Naive thymus-derived CD8-positive, alpha-beta T cell (primary cell): ENCODE data around the gene IGF2. TPM values are rescaled to one million over a fixed set of nuclear protein-coding genes. Genes with fewer than 3 reads are reported as not detected.

Experiments used
- ATAC-seq, 2 donors: fragments of 150-1000 bp; cut with Tn5 transposase in 1 of 2; sonication (Bioruptor Pico), chemical (Tn5 transposase) in 1 of 2; 1 replicate in 1 of 2; 2 replicates in 1 of 2; pipeline ENCODE4 v1.10.0; 2021; ENCODE audit warnings: mild to moderate bottlenecking in 2 of 2, moderate library complexity in 2 of 2
- POLR2A ChIA-PET: fragments of 350-600 bp; sonication (Branson Sonifier 250); formaldehyde crosslinking; loops from one replicate; lab custom pipeline; 2021; ENCODE audit warnings: antibody characterized with exemption; lab: Charles Lee
- DNase-seq, 10 donors: peaks; one replicate each; pipeline versions ENCODE4 v3.0.0 to v3.0.0-alpha.2; 2020 to 2022
- H3K27ac Mint-ChIP-seq, 10 donors: one replicate each; pipeline ENCODE4 v1.8.0; 2020 to 2022; ENCODE audit warnings: mild to moderate bottlenecking in 10 of 10, mixed read lengths in 10 of 10, moderate library complexity in 4 of 10, inconsistent platforms in 1 of 10
- H3K27me3 Mint-ChIP-seq, 5 donors: one replicate each; pipeline ENCODE4 v1.8.0; 2021 to 2022; ENCODE audit warnings: mixed read lengths in 5 of 5
- H3K36me3 Mint-ChIP-seq, 3 donors: one replicate each; pipeline ENCODE4 v1.8.0; 2020 to 2022; ENCODE audit warnings: mixed read lengths in 3 of 3, mild to moderate bottlenecking in 2 of 3, inconsistent platforms in 1 of 3
- H3K4me1 Mint-ChIP-seq, 4 donors: one replicate each; pipeline ENCODE4 v1.8.0; 2021 to 2022; ENCODE audit warnings: mixed read lengths in 4 of 4
- H3K4me3 Mint-ChIP-seq, 10 donors: one replicate each; pipeline ENCODE4 v1.8.0; 2020 to 2022; ENCODE audit warnings: mild to moderate bottlenecking in 10 of 10, mixed read lengths in 10 of 10, moderate library complexity in 6 of 10, inconsistent platforms in 1 of 10
- H3K9me3 Mint-ChIP-seq, 9 donors: one replicate each; pipeline ENCODE4 v1.8.0; 2020 to 2022; ENCODE audit warnings: mixed read lengths in 9 of 9, mild to moderate bottlenecking in 3 of 9, inconsistent platforms in 1 of 9, moderate library complexity in 1 of 9
- polyA plus RNA-seq, 3 donors: library from polyadenylated mRNA; unstranded; fragments of 300-500 nt; fragmentation: Illumina TruSeq; gene quantifications; one replicate each; pipeline ENCODE4 v1.2.3, GENCODE V29; 2021
- total RNA-seq, 8 experiments: library from RNA in 2 of 8; stranded (reverse) in 2 of 8; gene quantifications; one replicate each; pipeline ENCODE4 v1.2.3 and lab custom pipeline; 2021 to 2026

Gene IGF2
- total and polyA plus RNA-seq, 5 experiments from 2014 or later: not detected

DNA sequence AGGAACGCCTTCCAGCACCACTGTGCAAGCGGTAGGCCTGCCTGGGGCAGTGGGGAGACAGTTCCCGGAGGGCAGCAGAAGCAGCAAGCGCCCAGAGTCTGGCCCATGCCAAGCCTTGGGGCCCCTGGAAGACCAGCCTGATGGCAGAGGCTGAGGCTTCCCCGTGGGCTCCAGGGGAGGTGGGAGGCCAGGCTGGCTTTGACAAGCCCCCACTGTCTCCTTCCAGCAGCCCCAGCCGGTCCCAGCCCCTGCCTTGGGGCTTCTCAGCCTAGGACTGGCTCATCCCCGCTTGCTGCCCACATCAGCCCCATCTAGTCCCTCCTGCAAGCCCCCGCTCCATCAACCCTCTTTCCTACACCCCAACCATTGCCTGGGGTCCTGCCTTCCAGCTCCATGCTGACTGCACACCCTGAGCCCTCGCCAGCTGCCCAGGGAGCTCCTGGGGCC is 46.7 kb downstream of the IGF2 start:
- H3K27me3 Mint-ChIP-seq: peaks cover 0 to 17% (median 8%) of the 10 kb centered on the region in 5 donors
- H3K9me3 Mint-ChIP-seq: no peaks in the 10 kb centered on the region
- no peak for DNase-seq
- POLR2A ChIA-PET: interaction anchor here (0.5 kb wide), 1 partner anchor 501 kb away, joined by 6 read pairs; no protein-coding TSS in a partner anchor
- H3K36me3 Mint-ChIP-seq: no peaks in the 10 kb centered on the region
- peak overlapping the region in 1 of 10 donors; percentile 46 for H3K27ac Mint-ChIP-seq
- no peak for ATAC-seq
- H3K4me3 Mint-ChIP-seq: peak overlapping the region in 2 of 10 donors; percentile 4 to 14
- peaks cover 8 to 22% (median 11%) of the 10 kb centered on the region in 4 donors for H3K4me1 Mint-ChIP-seq

DNA sequence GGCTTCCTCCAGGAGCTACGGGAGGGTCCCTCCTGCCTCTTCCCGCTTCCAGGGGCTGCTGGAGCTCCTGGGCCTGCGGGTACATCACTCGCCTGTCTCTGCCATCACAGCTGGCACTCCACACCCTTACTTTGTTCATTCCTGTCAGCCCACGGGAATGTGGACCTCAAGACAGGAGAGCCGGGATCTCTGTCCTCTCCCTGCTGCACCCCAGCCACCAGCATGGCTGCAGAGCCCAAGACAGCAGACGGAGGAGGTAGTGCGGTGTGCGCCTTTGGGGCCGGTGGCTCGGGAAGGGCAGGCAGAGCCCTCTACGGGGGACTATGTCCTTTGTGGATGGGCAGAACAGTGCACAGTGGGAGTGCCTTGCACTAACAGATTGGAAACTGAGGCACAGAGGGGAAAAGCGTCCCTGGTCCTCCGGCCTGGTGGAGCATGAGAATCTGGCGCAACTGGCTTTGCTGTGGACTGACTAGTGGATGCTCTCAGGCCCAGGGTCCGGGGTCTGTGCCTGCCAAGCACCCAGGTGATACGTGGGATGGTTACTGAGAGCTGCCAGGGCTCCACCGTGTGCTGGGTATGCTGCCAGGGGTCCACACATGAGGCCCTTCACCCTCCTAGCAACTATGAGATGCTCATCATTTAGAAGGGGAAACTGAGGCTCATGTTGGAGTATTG is 47.3 kb downstream of the IGF2 start:
- Mint-ChIP-seq H3K27me3 (peaks cover 0 to 20% (median 8%) of the 10 kb centered on the region in 5 donors), H3K9me3 (no peaks in the 10 kb centered on the region), H3K4me3 (peak overlapping the region in 1 of 10 donors; percentile 51), H3K27ac (no peak overlapping the region), H3K36me3 (no peaks in the 10 kb centered on the region), H3K4me1 (peaks cover 8 to 22% (median 11%) of the 10 kb centered on the region in 4 donors)
- DNase-seq (peak in 1 of 10 donors; percentile 16), ATAC-seq (no peak)
- POLR2A ChIA-PET: interaction anchor here (0.5 kb wide), 1 partner anchor 500 kb away, joined by 6 read pairs; no protein-coding TSS in a partner anchor

DNA sequence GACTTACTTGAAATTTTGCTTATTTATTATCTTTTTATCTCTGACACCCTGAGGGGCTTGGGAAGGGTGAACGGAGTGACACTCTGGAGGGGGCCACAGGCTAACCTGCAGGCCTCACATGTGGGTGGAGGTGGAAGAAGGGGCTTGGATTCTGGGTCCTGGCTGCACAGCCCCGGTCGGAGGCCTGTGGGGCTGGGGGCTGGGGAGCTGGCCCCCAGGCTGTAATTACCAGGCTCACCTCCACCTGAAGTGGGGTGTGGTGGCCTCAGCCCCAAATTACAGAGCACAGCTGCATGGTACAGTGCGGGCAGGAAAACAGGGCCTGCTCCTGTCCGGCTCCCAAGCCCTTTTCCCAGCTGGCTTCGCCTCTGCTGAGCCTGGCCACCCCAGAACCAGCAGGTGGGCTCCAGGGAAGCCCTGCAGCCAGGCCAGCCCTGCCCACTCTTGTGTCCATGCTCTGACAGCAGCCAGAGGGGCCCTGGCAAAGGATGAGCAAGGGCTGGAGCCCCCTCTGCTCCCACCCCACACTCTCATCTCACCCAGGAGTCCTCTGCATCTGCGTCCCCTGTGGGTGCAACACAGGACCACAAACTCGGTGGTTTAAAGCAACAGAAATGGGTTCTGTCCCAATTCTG is 48.0 kb downstream of the IGF2 start:
- POLR2A ChIA-PET: no interaction called here
- Mint-ChIP-seq H3K9me3 (no peaks in the 10 kb centered on the region), H3K36me3 (no peaks in the 10 kb centered on the region), H3K27me3 (peaks cover 0 to 20% (median 8%) of the 10 kb centered on the region in 5 donors), H3K27ac (no peak overlapping the region), H3K4me3 (no peak overlapping the region), H3K4me1 (peaks cover 8 to 22% (median 11%) of the 10 kb centered on the region in 4 donors)
- ATAC-seq: no peak
- peak in 2 of 10 donors; percentile 17 to 50 for DNase-seq

DNA sequence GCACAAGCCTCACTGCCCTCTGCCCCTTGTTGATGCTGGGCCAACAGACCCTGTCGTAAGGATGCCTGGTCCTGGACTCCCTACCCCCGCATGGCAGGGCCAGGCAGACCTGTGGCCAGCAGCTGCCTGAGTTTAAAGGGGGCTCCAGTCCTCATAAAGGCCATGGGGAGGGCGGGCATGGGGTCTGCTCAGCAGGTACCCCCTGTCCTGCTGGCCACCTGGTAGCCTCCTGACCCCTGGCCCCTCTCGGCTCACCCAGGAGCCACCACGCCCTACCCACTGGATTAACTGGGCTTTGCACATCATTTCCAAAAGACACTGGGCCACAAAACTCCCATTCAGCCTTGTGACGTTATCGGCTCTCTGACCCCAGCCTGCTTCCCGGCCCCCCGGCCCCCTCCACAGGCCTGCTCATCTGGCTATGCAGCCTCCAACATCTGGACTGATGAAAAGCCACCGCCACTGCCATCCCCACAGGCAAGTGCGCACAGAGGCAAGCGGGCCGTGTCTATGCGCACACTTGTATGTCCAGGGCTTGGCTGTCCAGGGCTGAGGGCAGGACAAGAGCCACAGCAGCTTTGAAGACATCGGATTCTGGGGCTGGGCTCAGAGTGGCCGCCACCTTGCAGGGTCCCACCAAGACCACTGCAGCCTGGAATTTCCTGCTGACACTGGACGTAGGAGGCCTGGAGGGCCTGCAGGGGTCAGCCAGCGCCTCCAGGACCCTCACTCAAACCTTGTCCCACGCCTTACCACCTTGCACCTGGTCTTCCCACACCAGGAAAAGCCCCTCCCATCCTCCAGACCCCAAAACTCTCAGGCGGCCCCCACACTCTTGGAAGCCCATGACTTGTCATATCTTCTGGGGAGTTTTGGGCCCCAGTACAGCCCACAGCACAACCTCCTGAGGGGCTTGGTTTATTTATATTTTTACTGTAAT is 48.7 kb downstream of the IGF2 start:
- no peaks in the 10 kb centered on the region for H3K9me3 Mint-ChIP-seq
- H3K27ac Mint-ChIP-seq: no peak overlapping the region
- ATAC-seq (no peak), DNase-seq (peak in 2 of 10 donors; percentile 17 to 50)
- H3K4me3 Mint-ChIP-seq: no peak overlapping the region
- H3K36me3 Mint-ChIP-seq: no peaks in the 10 kb centered on the region
- H3K27me3 Mint-ChIP-seq: peaks cover 0 to 19% (median 8%) of the 10 kb centered on the region in 5 donors
- peaks cover 8 to 22% (median 11%) of the 10 kb centered on the region in 4 donors for H3K4me1 Mint-ChIP-seq
- POLR2A ChIA-PET: no interaction called here

DNA sequence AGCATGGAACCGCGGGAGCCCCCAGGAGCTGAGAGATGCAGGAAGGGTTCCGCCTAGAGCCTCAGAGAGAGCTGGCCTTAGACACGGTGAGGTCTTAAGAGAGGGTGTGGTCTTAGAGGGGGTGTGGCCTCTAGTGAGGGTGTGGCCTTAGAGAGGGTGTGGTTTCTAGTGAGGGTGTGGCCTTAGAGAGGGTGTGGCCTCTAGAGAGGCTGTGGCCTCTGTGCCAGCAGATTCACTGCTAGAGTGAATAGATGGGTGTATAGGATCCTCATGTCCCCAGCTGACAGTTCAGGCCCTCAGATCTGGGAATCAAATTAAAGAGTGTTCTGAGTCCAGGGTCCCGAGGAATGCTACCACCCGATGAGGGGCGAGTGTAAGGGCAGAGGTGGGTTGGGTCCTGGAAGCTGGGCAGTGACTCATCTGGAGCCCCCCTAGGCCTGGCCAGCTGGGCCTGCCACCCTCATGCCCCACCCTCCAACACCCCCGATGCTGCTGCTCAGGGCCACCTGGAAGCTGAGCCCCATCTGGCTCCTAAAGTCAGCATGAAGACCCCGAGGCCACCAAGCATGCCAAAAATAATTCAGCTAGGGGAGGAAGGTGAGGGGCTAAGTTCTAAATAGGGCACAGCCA is 49.5 kb downstream of the IGF2 start:
- ATAC-seq: peak; percentile 39 to 58
- H3K9me3 Mint-ChIP-seq: peaks cover 0 to 3% (median under 1%) of the 10 kb centered on the region in 9 donors

DNA sequence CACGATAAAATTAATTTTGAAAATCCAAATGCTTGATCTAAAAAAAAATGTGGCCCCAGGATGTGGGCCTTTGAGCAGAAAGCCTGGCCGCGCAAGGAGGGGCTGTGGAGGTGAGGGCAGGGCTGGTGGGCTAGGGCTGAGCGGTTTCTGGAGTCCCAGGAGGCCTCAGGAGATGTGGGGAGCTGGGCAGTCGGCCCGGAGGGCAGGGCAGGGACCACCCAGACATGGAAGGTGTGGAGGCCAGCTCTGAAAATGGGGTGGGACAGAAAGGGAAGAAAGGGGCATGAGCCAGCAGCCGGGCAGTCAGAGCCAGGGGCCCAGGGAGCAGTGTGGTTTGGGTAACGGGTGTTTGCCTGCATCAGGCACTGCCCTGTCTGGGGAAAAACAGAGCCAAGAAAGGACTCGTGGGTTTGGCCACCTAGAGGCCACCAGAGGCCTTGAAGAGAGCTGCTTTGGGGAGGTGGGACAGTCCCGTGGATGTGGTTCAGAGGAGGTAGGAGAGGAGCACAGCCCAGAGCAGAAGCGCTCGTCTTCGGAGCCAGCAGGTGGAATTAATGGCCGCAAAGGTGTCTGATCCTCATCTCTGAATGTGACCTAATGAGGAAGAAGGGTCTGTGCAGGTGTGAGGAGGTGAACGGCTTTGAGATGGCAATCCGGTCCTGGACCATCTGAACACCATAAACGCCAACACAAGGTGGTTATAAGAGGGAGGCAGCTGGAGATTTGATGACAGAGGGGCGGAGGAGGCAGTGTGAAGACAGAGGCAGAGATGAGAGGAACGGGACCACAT is 50.2 kb downstream of the IGF2 start:
- no peak overlapping the region for H3K4me3 Mint-ChIP-seq
- H3K27me3 Mint-ChIP-seq: peaks cover 8 to 32% (median 22%) of the 10 kb centered on the region in 5 donors
- peak in 1 of 10 donors; percentile 17 for DNase-seq
- peaks cover 8 to 22% (median 11%) of the 10 kb centered on the region in 4 donors for H3K4me1 Mint-ChIP-seq
- H3K36me3 Mint-ChIP-seq: peaks cover 0 to 14% (median 0%) of the 10 kb centered on the region in 3 donors
- no peak for ATAC-seq
- peak overlapping the region in 1 of 10 donors; percentile 5 for H3K27ac Mint-ChIP-seq
- H3K9me3 Mint-ChIP-seq: peaks cover 0 to 10% (median 7%) of the 10 kb centered on the region in 9 donors
- POLR2A ChIA-PET: no interaction called here

More for the DNA sequence above, 49.5 kb downstream of the IGF2 start:
- Mint-ChIP-seq H3K4me1 (peaks cover 8 to 22% (median 11%) of the 10 kb centered on the region in 4 donors), H3K36me3 (peaks cover 0 to 7% (median 0%) of the 10 kb centered on the region in 3 donors), H3K4me3 (no peak overlapping the region), H3K27ac (no peak overlapping the region), H3K27me3 (peaks cover 3 to 26% (median 15%) of the 10 kb centered on the region in 5 donors)
- DNase-seq: peak in 3 of 10 donors; percentile 21 to 57 (median 31)
- POLR2A ChIA-PET: no interaction called here

DNA sequence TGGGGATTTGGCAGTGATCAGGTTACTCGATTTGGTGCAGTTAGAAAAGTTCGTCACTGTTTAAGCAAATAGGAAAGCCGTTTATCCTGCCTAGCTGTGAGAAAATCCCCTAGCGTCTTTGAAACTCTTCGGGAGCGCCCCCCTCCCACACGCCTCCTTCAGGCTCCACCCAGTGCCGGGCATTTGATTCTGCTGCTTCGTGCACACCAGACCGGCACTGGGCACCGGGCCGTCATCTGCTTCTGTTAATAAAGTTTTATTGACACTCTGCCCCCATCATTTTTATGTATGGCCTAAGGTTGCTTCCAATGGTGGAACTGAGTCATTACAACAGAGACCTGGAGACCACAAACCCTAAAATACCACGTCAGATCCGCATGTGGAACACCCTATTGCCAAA is 50.9 kb downstream of the IGF2 start:
- DNase-seq: no peak
- peaks cover 10 to 30% (median 22%) of the 10 kb centered on the region in 5 donors for H3K27me3 Mint-ChIP-seq

DNA sequence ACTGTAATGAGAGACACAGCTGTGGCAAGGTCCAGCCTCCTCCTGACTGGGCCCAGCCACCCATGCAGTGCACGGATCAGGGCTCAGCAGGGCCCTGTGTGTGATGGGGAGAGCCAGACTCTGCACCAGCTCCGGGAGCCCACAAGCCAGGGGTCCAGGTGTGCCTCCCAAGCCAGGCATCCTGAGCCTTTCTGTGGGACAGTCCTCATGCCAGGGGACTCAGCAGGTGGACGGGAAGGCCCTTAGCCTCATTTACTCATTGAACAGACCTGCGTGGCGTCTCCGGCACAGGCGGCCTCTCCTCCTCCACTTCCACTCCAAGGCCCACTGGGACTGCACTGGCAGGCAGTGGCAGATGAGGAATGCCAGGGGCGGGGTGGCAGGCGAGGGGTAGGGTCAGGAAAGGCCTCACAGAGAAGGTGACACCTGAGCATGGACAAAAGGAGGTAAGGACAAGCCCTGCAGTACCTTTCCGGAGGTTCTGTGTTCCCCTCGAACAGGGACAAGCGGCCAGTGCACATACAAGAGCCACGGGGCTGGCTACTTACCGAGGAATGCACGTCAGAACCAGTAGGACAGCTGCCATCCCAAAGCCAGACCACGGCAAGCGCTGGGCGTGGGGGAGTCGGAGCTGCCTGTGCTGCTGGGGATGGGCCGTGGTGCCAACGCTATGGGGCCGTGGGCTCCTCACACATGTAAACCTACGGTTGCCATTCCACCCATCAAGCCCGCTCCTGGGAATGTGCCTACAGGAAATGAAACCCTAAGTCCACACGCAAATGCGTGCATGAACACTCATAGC is 52.7 kb downstream of the IGF2 start:
- H3K9me3 Mint-ChIP-seq: peaks cover 0 to 12% (median 9%) of the 10 kb centered on the region in 9 donors
- DNase-seq: no peak
- H3K27me3 Mint-ChIP-seq: peaks cover 10 to 23% (median 17%) of the 10 kb centered on the region in 5 donors
- no peak for ATAC-seq
- peaks cover 0 to 17% (median 3%) of the 10 kb centered on the region in 3 donors for H3K36me3 Mint-ChIP-seq
- no peak overlapping the region for H3K27ac Mint-ChIP-seq
- POLR2A ChIA-PET: no interaction called here
- peaks cover 0 to 9% (median 2%) of the 10 kb centered on the region in 4 donors for H3K4me1 Mint-ChIP-seq
- H3K4me3 Mint-ChIP-seq: no peak overlapping the region

More for the DNA sequence above, 50.9 kb downstream of the IGF2 start:
- peaks cover 0 to 17% (median 3%) of the 10 kb centered on the region in 3 donors for H3K36me3 Mint-ChIP-seq
- no peak overlapping the region for H3K4me3 Mint-ChIP-seq
- H3K27ac Mint-ChIP-seq: no peak overlapping the region
- no peak for ATAC-seq
- POLR2A ChIA-PET: no interaction called here
- peaks cover 6 to 18% (median 8%) of the 10 kb centered on the region in 4 donors for H3K4me1 Mint-ChIP-seq
- H3K9me3 Mint-ChIP-seq: peaks cover 0 to 12% (median 9%) of the 10 kb centered on the region in 9 donors

DNA sequence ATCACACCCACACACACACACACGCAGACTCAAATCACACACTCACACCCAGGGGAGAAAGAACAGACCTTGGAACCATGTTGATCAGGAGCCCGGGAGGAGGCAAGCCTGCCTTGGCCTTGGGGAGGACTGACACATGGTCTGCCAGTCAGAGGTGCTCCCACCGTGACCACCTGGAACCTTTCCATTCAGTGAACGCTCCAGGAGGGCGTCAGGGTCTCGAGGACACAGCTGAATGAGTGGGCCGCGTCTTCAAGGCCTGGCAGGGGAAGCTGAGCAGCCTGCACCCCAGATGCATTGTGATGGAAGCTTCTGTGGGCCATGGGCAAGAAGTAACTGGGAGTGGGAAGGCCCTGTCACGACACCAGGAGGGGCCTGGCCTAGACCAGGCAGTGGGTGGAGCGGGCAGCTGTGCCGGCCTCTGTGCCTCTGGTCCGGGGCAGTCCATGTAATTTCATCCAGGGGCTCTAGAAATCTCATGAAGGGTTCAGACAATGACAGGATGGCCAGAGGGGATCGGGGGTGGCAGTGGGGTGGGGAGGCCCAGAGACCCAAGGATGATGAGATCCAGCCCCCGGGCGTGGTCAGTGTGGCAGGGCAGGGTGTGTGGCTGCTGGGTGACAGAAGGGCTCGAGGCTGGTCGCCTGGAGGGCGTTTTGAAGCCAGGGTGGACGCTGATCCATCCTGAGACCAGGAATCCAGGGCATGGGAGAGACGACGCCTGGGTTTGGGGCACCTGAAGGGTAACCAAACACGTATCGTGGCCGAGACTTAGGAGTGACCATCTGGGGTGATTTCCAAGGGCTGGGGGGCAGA is 53.7 kb downstream of the IGF2 start:
- Mint-ChIP-seq H3K9me3 (peaks cover 0 to 12% (median 9%) of the 10 kb centered on the region in 9 donors), H3K27ac (peak overlapping the region in 1 of 10 donors; percentile 10), H3K36me3 (peaks cover 0 to 17% (median 3%) of the 10 kb centered on the region in 3 donors), H3K27me3 (peaks cover 10 to 23% (median 17%) of the 10 kb centered on the region in 5 donors), H3K4me1 (peaks cover 0 to 9% (median 2%) of the 10 kb centered on the region in 4 donors), H3K4me3 (no peak overlapping the region)
- POLR2A ChIA-PET: no interaction called here
- DNase-seq: peak in 1 of 10 donors; percentile 15
- no peak for ATAC-seq

DNA sequence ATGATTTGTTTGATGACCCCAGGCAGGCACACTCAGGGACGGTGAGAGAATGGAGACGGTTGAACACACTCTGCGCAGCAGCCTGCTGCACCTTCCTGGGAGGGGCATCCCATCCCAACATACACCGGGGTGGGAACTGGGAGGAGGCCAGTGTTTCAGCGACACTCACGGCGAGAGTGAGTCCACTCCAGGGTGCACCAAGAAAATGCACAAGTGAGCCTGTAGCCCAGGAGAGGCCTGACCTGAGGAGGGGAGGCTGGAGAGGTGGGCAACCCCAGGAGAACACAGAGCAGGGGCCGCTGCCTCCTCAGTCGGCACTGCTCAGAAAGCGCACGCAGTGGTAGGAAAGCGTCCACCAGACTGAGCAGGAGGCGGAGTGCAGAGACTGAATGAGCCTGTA is 54.5 kb downstream of the IGF2 start:
- Mint-ChIP-seq H3K27ac (no peak overlapping the region), H3K4me1 (peaks cover 0 to 8% (median 2%) of the 10 kb centered on the region in 4 donors), H3K4me3 (no peak overlapping the region), H3K27me3 (peaks cover 10 to 23% (median 17%) of the 10 kb centered on the region in 5 donors), H3K9me3 (peaks cover 0 to 12% (median 9%) of the 10 kb centered on the region in 9 donors), H3K36me3 (peaks cover 0 to 17% (median 3%) of the 10 kb centered on the region in 3 donors)
- ATAC-seq: no peak
- POLR2A ChIA-PET: no interaction called here
- DNase-seq: no peak
